OCI-LY1 (cell line): ENCODE results near the gene SSH2.

Experiments
- H2AFZ ChIP-seq: fragments of 200-600 bp; sonication (generic), shearing (Covaris generic); 2 replicates; pipeline ENCODE4 v1.6.0; 2014; ENCODE audit warnings: antibody characterized with exemption, mild to moderate bottlenecking, low read length
- H3F3A ChIP-seq: fragments of 200-600 bp; sonication (generic), shearing (Covaris generic); 2 replicates; pipeline ENCODE4 v1.6.0; 2014; ENCODE audit warnings: mild to moderate bottlenecking, antibody characterized with exemption, low read length, moderate library complexity; ENCODE audit not compliant: insufficient read depth
- H3K27ac ChIP-seq: fragments of 200-600 bp; sonication (generic); 2 replicates; pipeline ENCODE4 v1.5.1; 2014; ENCODE audit warnings: low read length, mixed run types, mild to moderate bottlenecking, low read depth; ENCODE audit not compliant: poor library complexity, severe bottlenecking
- H3K27me3 ChIP-seq: fragments of 200-600 bp; sonication (generic); 2 replicates; pipeline ENCODE4 v1.6.0; 2014; ENCODE audit warnings: antibody characterized with exemption, mild to moderate bottlenecking, low read length, moderate library complexity; ENCODE audit not compliant: insufficient read depth
- H3K36me3 ChIP-seq: fragments of 200-600 bp; sonication (generic); 2 replicates; pipeline ENCODE4 v1.6.1; 2014; ENCODE audit warnings: mild to moderate bottlenecking, antibody characterized with exemption, low read length, moderate library complexity, mixed read lengths; ENCODE audit not compliant: insufficient read depth
- H3K4me1 ChIP-seq: fragments of 200-600 bp; sonication (generic); 2 replicates; pipeline ENCODE4 v1.5.1; 2014; ENCODE audit warnings: mild to moderate bottlenecking, low read length, moderate library complexity; ENCODE audit not compliant: insufficient read depth, severe bottlenecking
- H3K4me2 ChIP-seq: fragments of 200-600 bp; sonication (generic), shearing (Covaris generic); 2 replicates; pipeline ENCODE4 v1.6.1; 2014; ENCODE audit warnings: low read length
- H3K4me3 ChIP-seq: fragments of 200-600 bp; sonication (generic); 2 replicates; pipeline ENCODE4 v1.5.1; 2014; ENCODE audit warnings: low read length, low read depth, mild to moderate bottlenecking, mixed read lengths; ENCODE audit not compliant: poor library complexity, severe bottlenecking
- H3K79me2 ChIP-seq: fragments of 200-600 bp; shearing (Covaris generic); 2 replicates; pipeline ENCODE4 v1.6.1; 2016; ENCODE audit warnings: mixed run types, low read length, mixed read lengths; ENCODE audit not compliant: insufficient read depth
- H3K9ac ChIP-seq: fragments of 200-600 bp; sonication (generic), shearing (Covaris generic); 2 replicates; pipeline ENCODE4 v1.6.1; 2014; ENCODE audit warnings: mild to moderate bottlenecking, low read length, mixed read lengths
- H3K9me2 ChIP-seq: fragments of 200-600 bp; sonication (generic), shearing (Covaris generic); 2 replicates; pipeline ENCODE4 v1.6.1; 2014; ENCODE audit warnings: low read depth, mild to moderate bottlenecking, low read length, mixed read lengths
- H3K9me3 ChIP-seq: fragments of 200-600 bp; shearing (Covaris generic); 2 replicates; pipeline ENCODE4 v1.6.1; 2014; ENCODE audit warnings: low read length, mixed read lengths
- H4K20me1 ChIP-seq: fragments of 200-600 bp; sonication (generic), shearing (Covaris generic); 2 replicates; pipeline ENCODE4 v1.6.0; 2016; ENCODE audit warnings: mild to moderate bottlenecking, low read length; ENCODE audit not compliant: insufficient read depth
- EZH2 ChIP-seq: fragments of 200-600 bp; sonication (generic), shearing (Covaris generic); IDR thresholded peaks from 2 replicates; pipeline ENCODE4 v1.8.0; 2017; ENCODE audit warnings: borderline replicate concordance, mixed run types, mild to moderate bottlenecking, antibody characterized with exemption, low read length, moderate library complexity, mixed read lengths
- TF ChIP-seq, protein P1 (sequence below): fragments of 200-600 bp; sonication (generic), shearing (Covaris generic); IDR thresholded peaks from 2 replicates; pipeline ENCODE4 v1.5.1; 2017; ENCODE audit warnings: mild to moderate bottlenecking, antibody characterized with exemption, low read length, moderate library complexity, mixed read lengths

The SSH2 gene

DNA sequence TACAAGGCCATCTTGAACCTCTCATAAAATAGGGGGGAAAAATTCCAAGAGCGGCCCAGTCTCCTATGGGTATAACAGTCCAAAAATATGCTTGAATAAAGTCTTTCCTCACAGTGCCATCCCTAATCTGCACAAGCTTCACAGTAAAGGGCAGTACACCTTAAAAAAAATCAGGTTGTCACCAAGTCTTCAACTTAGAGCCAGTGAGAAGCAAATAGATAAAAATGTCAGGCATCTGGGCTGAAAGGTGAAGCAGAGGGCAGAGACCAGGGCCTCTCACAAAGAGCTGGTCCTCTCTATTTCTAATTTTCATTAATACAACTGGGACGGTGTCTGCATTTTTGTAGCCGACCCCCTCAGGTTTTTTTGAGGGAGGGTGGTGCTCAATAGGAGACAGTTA is 82.9 kb downstream of the SSH2 start:
- Histone ChIP-seq H3K27ac (no peak overlapping the region), H3F3A (no peaks in the 10 kb centered on the region), H3K4me2 (no peak overlapping the region), H3K4me1 (peaks cover 16% of the 10 kb centered on the region), H3K27me3 (no peaks in the 10 kb centered on the region), H2AFZ (no peak overlapping the region), H3K9ac (no peak overlapping the region), H3K9me2 (no peaks in the 10 kb centered on the region), H3K9me3 (no peaks in the 10 kb centered on the region), H4K20me1 (no peaks in the 10 kb centered on the region), H3K4me3 (no peak overlapping the region), H3K36me3 (peaks cover 18% of the 10 kb centered on the region; the same call in 1 of the 2 replicates), H3K79me2 (peaks cover 11% of the 10 kb centered on the region; the same call in 1 of the 2 replicates)
- TF ChIP-seq EZH2 = no peak
- TF ChIP-seq, protein P1, sequence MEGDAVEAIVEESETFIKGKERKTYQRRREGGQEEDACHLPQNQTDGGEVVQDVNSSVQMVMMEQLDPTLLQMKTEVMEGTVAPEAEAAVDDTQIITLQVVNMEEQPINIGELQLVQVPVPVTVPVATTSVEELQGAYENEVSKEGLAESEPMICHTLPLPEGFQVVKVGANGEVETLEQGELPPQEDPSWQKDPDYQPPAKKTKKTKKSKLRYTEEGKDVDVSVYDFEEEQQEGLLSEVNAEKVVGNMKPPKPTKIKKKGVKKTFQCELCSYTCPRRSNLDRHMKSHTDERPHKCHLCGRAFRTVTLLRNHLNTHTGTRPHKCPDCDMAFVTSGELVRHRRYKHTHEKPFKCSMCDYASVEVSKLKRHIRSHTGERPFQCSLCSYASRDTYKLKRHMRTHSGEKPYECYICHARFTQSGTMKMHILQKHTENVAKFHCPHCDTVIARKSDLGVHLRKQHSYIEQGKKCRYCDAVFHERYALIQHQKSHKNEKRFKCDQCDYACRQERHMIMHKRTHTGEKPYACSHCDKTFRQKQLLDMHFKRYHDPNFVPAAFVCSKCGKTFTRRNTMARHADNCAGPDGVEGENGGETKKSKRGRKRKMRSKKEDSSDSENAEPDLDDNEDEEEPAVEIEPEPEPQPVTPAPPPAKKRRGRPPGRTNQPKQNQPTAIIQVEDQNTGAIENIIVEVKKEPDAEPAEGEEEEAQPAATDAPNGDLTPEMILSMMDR = no peak

- no peak overlapping the region for H2AFZ ChIP-seq
- peaks cover 5% of the 10 kb centered on the region; the same call in 1 of the 2 replicates for H3K79me2 ChIP-seq
- H4K20me1 ChIP-seq = no peaks in the 10 kb centered on the region
- H3K27ac ChIP-seq = no peak overlapping the region
- TF ChIP-seq EZH2 = no peak
- TF ChIP-seq, protein P1 = no peak
- H3F3A ChIP-seq = no peaks in the 10 kb centered on the region
- H3K9me3 ChIP-seq = no peaks in the 10 kb centered on the region
- H3K4me3 ChIP-seq = no peak overlapping the region
- H3K4me1 ChIP-seq = peaks cover 16% of the 10 kb centered on the region
- H3K9me2 ChIP-seq = no peaks in the 10 kb centered on the region
- peaks cover 18% of the 10 kb centered on the region; the same call in 1 of the 2 replicates for H3K36me3 ChIP-seq
- H3K27me3 ChIP-seq = no peaks in the 10 kb centered on the region
- no peak overlapping the region for H3K4me2 ChIP-seq
- H3K9ac ChIP-seq = no peak overlapping the region
Observed at GRCh38 chr17:29846298-29846697, 83.7 kb downstream of the SSH2 start.

- no peaks in the 10 kb centered on the region for H3K9me3 ChIP-seq
- H3F3A ChIP-seq = no peaks in the 10 kb centered on the region
- no peak overlapping the region for H3K4me3 ChIP-seq
- H3K36me3 ChIP-seq = peaks cover 18% of the 10 kb centered on the region; the same call in 1 of the 2 replicates
- H3K79me2 ChIP-seq = no peaks in the 10 kb centered on the region; the same call in 1 of the 2 replicates
- no peaks in the 10 kb centered on the region for H4K20me1 ChIP-seq
- no peak overlapping the region for H3K9ac ChIP-seq
- no peaks in the 10 kb centered on the region for H3K9me2 ChIP-seq
- no peak overlapping the region for H3K27ac ChIP-seq
- no peaks in the 10 kb centered on the region for H3K27me3 ChIP-seq
- no peak for TF ChIP-seq EZH2
- TF ChIP-seq, protein P1 = no peak
- no peaks in the 10 kb centered on the region for H3K4me1 ChIP-seq
- no peak overlapping the region for H2AFZ ChIP-seq
- H3K4me2 ChIP-seq = no peak overlapping the region
Observed at GRCh38 chr17:29844339-29845048, 85.5 kb downstream of the SSH2 start.
